ENCODE data around the gene BTBD9. TPM values are rescaled to one million over a fixed set of nuclear protein-coding genes. Genes with fewer than 3 reads are reported as not detected.
A peak's percentile ranks its signal among the peaks of the same experiment; 100 is the strongest.

Gene BTBD9
- 10 to 100 TPM; 17.3 to 50.3 (median 37.8) TPM for total RNA-seq

DNA sequence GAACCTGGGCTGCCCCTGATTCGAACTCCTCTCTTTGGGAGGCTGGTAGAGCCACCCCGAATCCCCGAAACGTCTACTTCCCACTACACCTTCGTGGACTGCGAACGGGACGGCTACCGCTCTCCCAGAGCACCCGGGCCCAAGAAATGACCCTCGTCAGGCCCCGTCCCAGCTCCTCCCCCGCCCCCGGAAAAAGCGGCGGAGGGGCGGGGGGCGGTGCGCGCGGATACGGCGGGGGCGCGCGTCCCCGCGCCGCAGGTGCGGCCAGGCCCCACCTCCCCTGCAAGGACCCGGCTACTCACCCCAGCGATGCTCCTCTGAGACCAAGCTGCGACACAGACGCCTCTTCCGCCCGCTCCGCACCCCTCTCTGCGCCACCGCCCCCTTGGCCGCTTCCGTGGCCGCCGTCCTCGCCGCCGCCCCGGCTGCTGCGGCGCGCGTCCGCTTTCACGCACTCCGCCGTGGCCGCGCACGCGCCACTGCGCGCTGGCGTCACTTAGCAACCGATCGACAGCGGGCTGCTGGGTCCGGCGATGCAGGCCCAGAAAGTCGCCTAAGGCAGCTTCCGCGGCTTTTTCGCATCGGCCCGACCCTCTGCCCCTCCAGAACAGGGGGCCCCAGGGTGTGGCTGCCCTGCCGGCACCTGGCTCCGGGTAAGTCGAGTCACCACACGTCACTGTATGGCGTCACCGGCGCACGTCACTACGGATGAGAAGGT lies at the start of gene BTBD9:
Gene BTBD9, minus strand, starts transcription at position 432 of the 718 bp plus-strand sequence.
- no peaks in the 10 kb centered on the region for H3K9me3 ChIP-seq
- H3K4me1 ChIP-seq = peaks cover 0 to 29% (median 0%) of the 10 kb centered on the region in 4 donors
- H3K27ac ChIP-seq = peak within 1 kb of the TSS; percentile 84 to 92 (median 89)
- H3K27me3 ChIP-seq = no peaks in the 10 kb centered on the region
- H3K36me3 ChIP-seq = no peaks in the 10 kb centered on the region
- H3K4me3 ChIP-seq = peak within 1 kb of the TSS; percentile 66 to 93 (median 74)
- DNase-seq = peak; percentile 80 to 92 (median 87)
- TF ChIP-seq POLR2A (IDR thresholded peaks at IDR 0.05) (peak; percentile 45 to 61), CTCF (IDR thresholded peaks at IDR 0.05) (no peak)

DNA sequence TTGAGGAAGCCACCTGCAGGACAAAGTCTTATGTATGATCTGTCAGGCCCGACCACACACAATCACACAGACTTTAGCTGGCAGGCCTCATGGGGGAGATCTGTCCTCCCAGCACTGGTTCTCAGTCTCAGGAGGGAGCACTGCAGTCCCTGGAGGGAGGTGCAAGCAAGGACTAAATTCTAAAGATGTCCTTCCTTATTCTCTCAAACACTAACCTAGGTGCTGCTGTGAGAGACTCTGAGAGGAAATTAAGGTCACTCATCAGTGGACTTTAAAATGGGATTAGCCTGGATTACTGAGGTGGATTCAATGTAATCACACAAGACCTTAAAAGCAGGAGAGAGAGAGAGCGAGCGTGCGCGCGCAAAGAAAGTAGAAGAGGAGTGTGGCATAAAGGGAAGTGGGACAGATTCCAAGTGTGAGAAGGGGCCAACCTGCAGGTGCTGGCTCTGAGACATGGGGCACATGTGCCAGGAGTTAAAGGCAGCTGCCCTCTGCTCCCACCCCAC lies 48.9 kb upstream of the BTBD9 start:
- H3K9me3 ChIP-seq = no peaks in the 10 kb centered on the region
- peaks cover 0 to 8% (median 0%) of the 10 kb centered on the region in 3 donors for H3K36me3 ChIP-seq
- no peak for TF ChIP-seq CTCF (IDR thresholded peaks at IDR 0.05)
- no peak for TF ChIP-seq POLR2A (IDR thresholded peaks at IDR 0.05)
- H3K4me3 ChIP-seq = no peak overlapping the region
- H3K27ac ChIP-seq = peak overlapping the region in 2 of 4 donors; percentile 12 to 18
- DNase-seq = peak in 2 of 3 donors; percentile 47 to 65
- H3K4me1 ChIP-seq = peaks cover 0 to 5% (median 0%) of the 10 kb centered on the region in 4 donors
- H3K27me3 ChIP-seq = no peaks in the 10 kb centered on the region

GRCh38 chr6:38687549-38687948 lies 47.8 kb upstream of the BTBD9 start:
- Histone ChIP-seq H3K9me3 (no peaks in the 10 kb centered on the region), H3K27ac (no peak overlapping the region), H3K36me3 (peaks cover 0 to 19% (median 0%) of the 10 kb centered on the region in 3 donors), H3K27me3 (no peaks in the 10 kb centered on the region), H3K4me3 (no peak overlapping the region), H3K4me1 (peaks cover 0 to 5% (median 0%) of the 10 kb centered on the region in 4 donors)
- no peak for DNase-seq
- TF ChIP-seq POLR2A (IDR thresholded peaks at IDR 0.05) = no peak
- no peak for TF ChIP-seq CTCF (IDR thresholded peaks at IDR 0.05)

DNA sequence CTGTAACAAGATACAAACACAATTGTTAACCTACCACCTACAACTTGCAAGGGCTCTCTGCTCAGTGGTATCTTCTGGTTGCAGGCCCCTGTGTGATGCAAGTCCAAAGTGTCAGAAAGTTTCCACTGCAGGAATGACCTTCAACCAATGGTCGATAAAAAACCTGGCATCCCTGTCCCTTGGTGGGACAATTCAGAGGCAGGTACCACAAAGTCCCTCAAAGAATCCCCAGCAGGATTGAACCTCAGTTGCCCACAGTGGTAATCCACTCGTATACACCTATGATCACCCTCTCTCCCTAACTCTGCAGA lies 47.3 kb upstream of the BTBD9 start:
- H3K27me3 ChIP-seq = no peaks in the 10 kb centered on the region
- no peak overlapping the region for H3K27ac ChIP-seq
- no peaks in the 10 kb centered on the region for H3K9me3 ChIP-seq
- peaks cover 0 to 5% (median 0%) of the 10 kb centered on the region in 4 donors for H3K4me1 ChIP-seq
- H3K36me3 ChIP-seq = peaks cover 0 to 24% (median 0%) of the 10 kb centered on the region in 3 donors
- no peak for DNase-seq
- TF ChIP-seq POLR2A (IDR thresholded peaks at IDR 0.05) (no peak), CTCF (IDR thresholded peaks at IDR 0.05) (no peak)
- H3K4me3 ChIP-seq = no peak overlapping the region

- Histone ChIP-seq H3K9me3 (no peaks in the 10 kb centered on the region), H3K4me3 (no peak overlapping the region), H3K27ac (no peak overlapping the region), H3K36me3 (peaks cover 0 to 29% (median 0%) of the 10 kb centered on the region in 3 donors), H3K4me1 (peaks cover 0 to 5% (median 0%) of the 10 kb centered on the region in 4 donors), H3K27me3 (no peaks in the 10 kb centered on the region)
- TF ChIP-seq CTCF (IDR thresholded peaks at IDR 0.05) (no peak), POLR2A (IDR thresholded peaks at IDR 0.05) (no peak)
- no peak for DNase-seq
These were observed 46.7 kb upstream of the BTBD9 start for GRCh38 chr6:38686270-38687042.

All from Peyer's patch (tissue), 4 donors.